ENCODE data around the gene GIMAP1. TPM values are rescaled to one million over a fixed set of nuclear protein-coding genes. Genes with fewer than 3 reads are reported as not detected.

Gene GIMAP1
- total RNA-seq, result 0.09 TPM in 1 of 2 replicates, not detected in the other

DNA sequence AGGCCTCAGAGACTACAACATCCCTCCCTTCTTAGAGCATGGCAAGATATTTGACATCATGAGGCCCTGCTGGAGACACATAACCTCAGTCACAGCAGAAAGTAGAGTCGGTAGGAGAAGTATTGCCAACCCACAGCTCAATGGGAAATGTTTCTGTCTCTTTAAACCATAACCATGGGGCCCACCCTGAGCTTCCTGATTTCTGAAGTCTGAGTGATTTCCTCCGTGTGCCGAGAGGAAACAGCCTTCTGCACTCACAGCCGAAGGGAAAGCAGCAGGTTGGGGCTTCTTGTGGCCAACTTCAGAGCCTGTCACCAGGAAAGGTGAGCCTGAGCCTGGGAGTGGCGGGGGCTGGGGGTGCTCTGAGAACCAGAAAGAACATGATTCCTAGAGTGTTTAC is at the start of gene GIMAP1:
Gene GIMAP1, plus strand, starts transcription at position 246 of the 400 bp plus-strand sequence. CDS start 2,435 bp downstream, outside the sequence.

DNA sequence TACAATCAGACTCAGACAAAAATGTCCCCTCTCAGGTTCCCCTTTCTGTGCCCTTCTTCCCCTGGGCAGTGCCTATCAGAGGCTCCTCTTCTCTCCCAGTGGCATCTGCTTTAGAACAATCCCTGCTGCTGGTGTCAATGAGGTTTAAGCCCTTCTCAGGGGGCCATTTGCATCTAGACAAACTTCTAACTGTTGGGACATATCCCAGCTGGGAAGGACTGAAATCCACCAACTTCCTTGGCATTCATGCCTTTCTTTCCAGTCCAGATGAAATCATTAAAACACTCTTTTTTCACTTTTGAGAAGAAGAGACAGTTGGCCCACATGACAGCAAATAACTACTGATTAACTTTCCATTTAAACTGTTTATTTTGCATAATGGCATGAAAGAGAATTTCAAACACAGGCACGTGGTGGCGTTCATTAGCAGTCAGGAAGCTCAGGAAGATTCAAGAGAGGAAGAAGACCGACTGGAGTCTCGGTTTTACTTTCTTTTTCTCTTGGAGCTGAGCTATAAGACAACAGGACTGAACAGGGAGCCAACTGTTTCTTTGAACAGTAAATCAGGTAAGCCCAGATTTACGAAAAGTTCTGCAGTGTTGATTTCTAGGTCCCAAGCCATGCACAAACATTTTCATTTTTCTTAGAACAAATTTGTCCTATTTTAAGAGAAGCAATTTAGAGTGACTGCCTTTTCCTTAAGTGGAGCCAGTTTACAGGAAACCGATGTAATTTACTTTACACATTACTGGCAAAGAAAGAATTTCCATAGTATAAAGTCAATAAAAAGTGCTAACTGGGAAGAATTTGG is 31.0 kb upstream of the GIMAP1 start, which contains the start of gene GIMAP2:
Gene GIMAP2, plus strand, starts transcription at position 488 of the 811 bp plus-strand sequence. CDS start 1,354 bp downstream, outside the sequence.

DNA sequence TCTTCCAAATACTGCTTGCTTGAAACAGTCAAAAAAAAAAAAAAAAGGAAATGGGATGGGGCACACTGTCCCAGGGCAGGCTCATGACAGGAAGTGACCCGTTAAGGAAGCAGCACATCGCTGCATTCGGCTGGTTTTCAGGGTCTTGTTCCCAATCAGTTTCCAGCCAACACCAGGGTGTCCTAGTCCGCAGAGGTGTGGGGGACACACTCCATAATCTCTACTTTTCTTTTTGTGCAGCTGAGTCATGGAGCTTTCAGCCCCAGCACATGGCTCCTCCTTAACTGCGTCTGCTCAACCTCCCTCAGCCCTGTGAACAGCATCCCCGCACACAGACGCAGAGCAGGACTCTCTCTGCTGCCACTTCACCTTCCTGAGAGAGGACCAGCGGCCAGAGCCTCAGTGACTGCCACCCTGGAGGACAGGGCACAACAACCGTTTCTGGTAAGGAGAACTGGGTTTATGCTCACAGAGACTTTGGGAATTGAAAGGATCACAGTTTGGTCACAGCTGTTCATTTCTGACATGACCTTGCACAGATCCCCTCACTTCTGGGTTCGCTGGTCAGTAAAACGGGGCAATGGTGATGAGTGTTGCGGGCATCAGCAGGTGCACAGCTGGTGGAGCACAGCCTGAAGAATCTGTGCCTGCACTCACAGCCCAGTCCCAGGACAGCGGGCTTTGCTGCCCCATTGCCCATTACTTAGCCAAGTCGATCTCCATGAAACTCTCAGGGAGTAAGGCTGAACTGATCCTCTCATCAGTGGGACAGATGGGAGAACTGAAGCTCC is 21.0 kb downstream of the GIMAP1 start, which contains the start of gene GIMAP5:
Gene GIMAP5, plus strand, starts transcription at position 154 of the 791 bp plus-strand sequence. CDS start 3,467 bp downstream, outside the sequence.

Other genes with a start within 250 kb of the GIMAP1 start
- gene GIMAP7, start 201.7 kb upstream of the GIMAP1 start, total RNA-seq, result not detected in 2 replicates
- 0.09 TPM in 1 of 2 replicates, not detected in the other for gene GIMAP4, start 149.2 kb upstream of the GIMAP1 start, total RNA-seq
- not detected in 2 replicates for gene GIMAP6, start 84.2 kb upstream of the GIMAP1 start, total RNA-seq
- under 0.01 and 0.17 TPM in 2 replicates for gene GIMAP2, start 30.9 kb upstream of the GIMAP1 start, total RNA-seq
- not detected in 2 replicates for gene GIMAP5, start 20.8 kb downstream of the GIMAP1 start, total RNA-seq
- gene TMEM176B, start 83.8 kb downstream of the GIMAP1 start, total RNA-seq, result 0.09 TPM in 1 of 2 replicates, not detected in the other
- not detected in 2 replicates for gene TMEM176A, start 84.2 kb downstream of the GIMAP1 start, total RNA-seq
- gene AOC1, start 135.9 kb downstream of the GIMAP1 start, total RNA-seq, result not detected in 2 replicates